ENCODE data around the gene RAB8B.
"Not testable (repeated sequence)": the region's sequence is repeated elsewhere in the genome, so short reads cannot be mapped to it uniquely, and the experiment has no call there.

RAB8B gene

GRCh38 chr15:63226155-63226883, 36.9 kb downstream of the RAB8B start:
- DNase-seq: peak; percentile 47 to 54
- no peak for TF ChIP-seq POLR2A (IDR thresholded peaks at IDR 0.05; ENCODE audit: low read length)
- TF ChIP-seq GATA1 (IDR thresholded peaks at IDR 0.05; ENCODE audit: low read depth, low read length): no peak

GRCh38 chr15:63226966-63227401, 37.6 kb downstream of the RAB8B start:
- DNase-seq: peak; percentile 42 to 54
- TF ChIP-seq GATA1 (IDR thresholded peaks at IDR 0.05; ENCODE audit: low read depth, low read length) (no peak), POLR2A (IDR thresholded peaks at IDR 0.05; ENCODE audit: low read length) (no peak)

- DNase-seq: no peak
- TF ChIP-seq GATA1 (IDR thresholded peaks at IDR 0.05; ENCODE audit: low read depth, low read length) (no peak), POLR2A (IDR thresholded peaks at IDR 0.05; ENCODE audit: low read length) (no peak)
Measured at GRCh38 chr15:63227689-63228088, 38.3 kb downstream of the RAB8B start.

- TF ChIP-seq POLR2A (IDR thresholded peaks at IDR 0.05; ENCODE audit: low read length) (no peak), GATA1 (IDR thresholded peaks at IDR 0.05; ENCODE audit: low read depth, low read length) (no peak)
- DNase-seq: no peak
Measured at GRCh38 chr15:63231206-63231605, 41.8 kb downstream of the RAB8B start.

GRCh38 chr15:63231706-63232105, 42.3 kb downstream of the RAB8B start:
- no peak for DNase-seq

GRCh38 chr15:63232405-63232804, 43.0 kb downstream of the RAB8B start:
- TF ChIP-seq GATA1 (IDR thresholded peaks at IDR 0.05; ENCODE audit: low read depth, low read length): no peak
- no peak for TF ChIP-seq POLR2A (IDR thresholded peaks at IDR 0.05; ENCODE audit: low read length)
- no peak for DNase-seq

More at GRCh38 chr15:63231706-63232105, 42.3 kb downstream of the RAB8B start:
- TF ChIP-seq POLR2A (IDR thresholded peaks at IDR 0.05; ENCODE audit: low read length) (no peak), GATA1 (IDR thresholded peaks at IDR 0.05; ENCODE audit: low read depth, low read length) (no peak)

- DNase-seq: no peak
- TF ChIP-seq POLR2A (IDR thresholded peaks at IDR 0.05; ENCODE audit: low read length): no peak
- no peak for TF ChIP-seq GATA1 (IDR thresholded peaks at IDR 0.05; ENCODE audit: low read depth, low read length)
Measured at GRCh38 chr15:63232943-63233342, 43.5 kb downstream of the RAB8B start.

GRCh38 chr15:63233667-63234423, 44.4 kb downstream of the RAB8B start:
- no peak for DNase-seq
- TF ChIP-seq GATA1 (IDR thresholded peaks at IDR 0.05; ENCODE audit: low read depth, low read length): no peak
- TF ChIP-seq POLR2A (IDR thresholded peaks at IDR 0.05; ENCODE audit: low read length): no peak

GRCh38 chr15:63234451-63234870, 45.1 kb downstream of the RAB8B start:
- TF ChIP-seq GATA1 (IDR thresholded peaks at IDR 0.05; ENCODE audit: low read depth, low read length) (no peak), POLR2A (IDR thresholded peaks at IDR 0.05; ENCODE audit: low read length) (no peak)
- no peak for DNase-seq

- no peak for TF ChIP-seq POLR2A (IDR thresholded peaks at IDR 0.05; ENCODE audit: low read length)
- TF ChIP-seq GATA1 (IDR thresholded peaks at IDR 0.05; ENCODE audit: low read depth, low read length): no peak
- DNase-seq: peak in 1 of 2 experiments; percentile 9
Measured at GRCh38 chr15:63236272-63236671, 46.9 kb downstream of the RAB8B start.

- DNase-seq: not testable (repeated sequence)
Measured at GRCh38 chr15:63237086-63237485, 47.7 kb downstream of the RAB8B start.

- peak in 1 of 2 experiments; percentile 27 for DNase-seq
- TF ChIP-seq GATA1 (IDR thresholded peaks at IDR 0.05; ENCODE audit: low read depth, low read length) (no peak), POLR2A (IDR thresholded peaks at IDR 0.05; ENCODE audit: low read length) (no peak)
Measured at GRCh38 chr15:63238171-63238570, 48.8 kb downstream of the RAB8B start.

- TF ChIP-seq GATA1 (IDR thresholded peaks at IDR 0.05; ENCODE audit: low read depth, low read length) (no peak), POLR2A (IDR thresholded peaks at IDR 0.05; ENCODE audit: low read length) (no peak)
- peak; percentile 42 to 51 for DNase-seq
Measured at GRCh38 chr15:63238796-63239195, 49.4 kb downstream of the RAB8B start.

- no peak for TF ChIP-seq GATA1 (IDR thresholded peaks at IDR 0.05; ENCODE audit: low read depth, low read length)
- no peak for TF ChIP-seq POLR2A (IDR thresholded peaks at IDR 0.05; ENCODE audit: low read length)
Measured at GRCh38 chr15:63240109-63240508, 50.7 kb downstream of the RAB8B start.

GRCh38 chr15:63241316-63241715, 51.9 kb downstream of the RAB8B start:
- no peak for TF ChIP-seq GATA1 (IDR thresholded peaks at IDR 0.05; ENCODE audit: low read depth, low read length)
- TF ChIP-seq POLR2A (IDR thresholded peaks at IDR 0.05; ENCODE audit: low read length): no peak
- DNase-seq: no peak

More at GRCh38 chr15:63240109-63240508, 50.7 kb downstream of the RAB8B start:
- DNase-seq: no peak
